BLaER1 (cell line): ENCODE measurements around the gene OPCML.
A peak's percentile ranks its signal among the peaks of the same experiment; 100 is the strongest.

ENCODE experiments used
- H3K27ac ChIP-seq: shearing (Covaris generic); formaldehyde crosslinking; 2 replicates; pipeline ENCODE4 v1.8.1; 2022
- H3K27me3 ChIP-seq: shearing (Covaris generic); formaldehyde crosslinking; 2 replicates; pipeline ENCODE4 v1.8.1; 2022
- H3K36me3 ChIP-seq: shearing (Covaris generic); formaldehyde crosslinking; 2 replicates; pipeline ENCODE4 v1.8.1; 2022
- H3K4me1 ChIP-seq: shearing (Covaris generic); formaldehyde crosslinking; 2 replicates; pipeline ENCODE4 v1.8.1; 2022
- H3K4me2 ChIP-seq: shearing (Covaris generic); formaldehyde crosslinking; 2 replicates; pipeline ENCODE4 v1.8.1; 2022
- H3K4me3 ChIP-seq: shearing (Covaris generic); formaldehyde crosslinking; 2 replicates; pipeline ENCODE4 v1.8.1; 2022
- H3K9ac ChIP-seq: shearing (Covaris generic); formaldehyde crosslinking; 2 replicates; pipeline ENCODE4 v1.8.1; 2022
- H3K9me3 ChIP-seq: shearing (Covaris generic); formaldehyde crosslinking; 2 replicates; pipeline ENCODE4 v1.8.1; 2022
- H4K20me1 ChIP-seq: shearing (Covaris generic); formaldehyde crosslinking; 2 replicates; pipeline ENCODE4 v1.8.1; 2022
- Cebpa-rat ChIP-seq: shearing (Covaris generic); IDR thresholded peaks from 2 replicates; pipeline ENCODE4 v1.8.1; 2022

OPCML gene

GRCh38 chr11:133285359-133285758 lies 246.9 kb downstream of the OPCML start:
- no peak overlapping the region for H3K27ac ChIP-seq
- TF ChIP-seq Cebpa-rat = no peak

GRCh38 chr11:133284156-133284555 lies 248.1 kb downstream of the OPCML start:
- TF ChIP-seq Cebpa-rat = no peak
- Histone ChIP-seq H3K9me3 (no peaks in the 10 kb centered on the region), H3K27ac (no peak overlapping the region), H3K27me3 (no peaks in the 10 kb centered on the region), H3K9ac (no peak overlapping the region), H3K36me3 (no peaks in the 10 kb centered on the region), H3K4me3 (no peak overlapping the region), H3K4me2 (no peak overlapping the region), H4K20me1 (no peaks in the 10 kb centered on the region), H3K4me1 (no peaks in the 10 kb centered on the region)

More at GRCh38 chr11:133285359-133285758, 246.9 kb downstream of the OPCML start:
- no peaks in the 10 kb centered on the region for H3K36me3 ChIP-seq
- H3K4me2 ChIP-seq = no peak overlapping the region
- no peak overlapping the region for H3K4me3 ChIP-seq
- H4K20me1 ChIP-seq = no peaks in the 10 kb centered on the region
- no peaks in the 10 kb centered on the region for H3K4me1 ChIP-seq
- H3K27me3 ChIP-seq = no peaks in the 10 kb centered on the region
- H3K9me3 ChIP-seq = no peaks in the 10 kb centered on the region
- H3K9ac ChIP-seq = no peak overlapping the region

- Histone ChIP-seq H3K36me3 (no peaks in the 10 kb centered on the region), H3K4me1 (no peaks in the 10 kb centered on the region), H3K4me2 (no peak overlapping the region), H3K4me3 (no peak overlapping the region), H4K20me1 (no peaks in the 10 kb centered on the region), H3K27ac (no peak overlapping the region), H3K27me3 (no peaks in the 10 kb centered on the region), H3K9ac (no peak overlapping the region), H3K9me3 (no peaks in the 10 kb centered on the region)
- no peak for TF ChIP-seq Cebpa-rat
These were observed 254.4 kb downstream of the OPCML start for GRCh38 chr11:133277886-133278285.

- Histone ChIP-seq H3K4me1 (no peaks in the 10 kb centered on the region), H3K9me3 (no peaks in the 10 kb centered on the region), H3K4me3 (no peak overlapping the region), H3K27ac (no peak overlapping the region), H3K4me2 (no peak overlapping the region), H4K20me1 (no peaks in the 10 kb centered on the region), H3K27me3 (no peaks in the 10 kb centered on the region), H3K36me3 (no peaks in the 10 kb centered on the region), H3K9ac (no peak overlapping the region)
- no peak for TF ChIP-seq Cebpa-rat
These were observed 260.2 kb downstream of the OPCML start for GRCh38 chr11:133271871-133272776.

GRCh38 chr11:133271206-133271605 lies 261.1 kb downstream of the OPCML start:
- no peak for TF ChIP-seq Cebpa-rat
- Histone ChIP-seq H3K9me3 (no peaks in the 10 kb centered on the region), H3K4me1 (no peaks in the 10 kb centered on the region), H3K9ac (no peak overlapping the region), H4K20me1 (no peaks in the 10 kb centered on the region), H3K36me3 (no peaks in the 10 kb centered on the region), H3K4me3 (no peak overlapping the region), H3K27me3 (no peaks in the 10 kb centered on the region), H3K4me2 (no peak overlapping the region), H3K27ac (no peak overlapping the region)

- H3K9me3 ChIP-seq = no peaks in the 10 kb centered on the region
- H3K4me1 ChIP-seq = no peaks in the 10 kb centered on the region
- TF ChIP-seq Cebpa-rat = no peak
These were observed 263.0 kb downstream of the OPCML start for GRCh38 chr11:133269267-133269666.

GRCh38 chr11:133266986-133267385 lies 265.3 kb downstream of the OPCML start:
- no peaks in the 10 kb centered on the region for H3K27me3 ChIP-seq
- no peak for TF ChIP-seq Cebpa-rat
- H4K20me1 ChIP-seq = no peaks in the 10 kb centered on the region
- no peak overlapping the region for H3K9ac ChIP-seq
- H3K9me3 ChIP-seq = no peaks in the 10 kb centered on the region
- no peak overlapping the region for H3K27ac ChIP-seq
- H3K4me2 ChIP-seq = no peak overlapping the region
- H3K36me3 ChIP-seq = no peaks in the 10 kb centered on the region
- no peaks in the 10 kb centered on the region for H3K4me1 ChIP-seq
- H3K4me3 ChIP-seq = no peak overlapping the region

More at GRCh38 chr11:133269267-133269666, 263.0 kb downstream of the OPCML start:
- Histone ChIP-seq H3K27ac (no peak overlapping the region), H4K20me1 (no peaks in the 10 kb centered on the region), H3K4me3 (no peak overlapping the region), H3K27me3 (no peaks in the 10 kb centered on the region), H3K9ac (no peak overlapping the region), H3K36me3 (no peaks in the 10 kb centered on the region), H3K4me2 (no peak overlapping the region)

GRCh38 chr11:133265530-133266035 lies 266.7 kb downstream of the OPCML start:
- H3K9ac ChIP-seq = no peak overlapping the region
- H3K4me3 ChIP-seq = no peak overlapping the region
- no peak overlapping the region for H3K4me2 ChIP-seq
- H3K4me1 ChIP-seq = no peaks in the 10 kb centered on the region
- no peaks in the 10 kb centered on the region for H3K36me3 ChIP-seq
- H4K20me1 ChIP-seq = no peaks in the 10 kb centered on the region
- H3K9me3 ChIP-seq = no peaks in the 10 kb centered on the region
- no peak overlapping the region for H3K27ac ChIP-seq
- TF ChIP-seq Cebpa-rat = no peak
- no peaks in the 10 kb centered on the region for H3K27me3 ChIP-seq

GRCh38 chr11:133263332-133263731 lies 269.0 kb downstream of the OPCML start:
- no peaks in the 10 kb centered on the region for H3K27me3 ChIP-seq
- no peaks in the 10 kb centered on the region for H3K36me3 ChIP-seq
- no peak overlapping the region for H3K27ac ChIP-seq
- no peak overlapping the region for H3K4me2 ChIP-seq
- H3K4me3 ChIP-seq = no peak overlapping the region
- H4K20me1 ChIP-seq = no peaks in the 10 kb centered on the region
- no peaks in the 10 kb centered on the region for H3K9me3 ChIP-seq
- TF ChIP-seq Cebpa-rat = no peak
- peaks cover 11% of the 10 kb centered on the region for H3K4me1 ChIP-seq
- H3K9ac ChIP-seq = no peak overlapping the region

GRCh38 chr11:133258751-133259150 lies 273.6 kb downstream of the OPCML start:
- 0 out of 2 replicates have a peak overlapping the region, but pooled peaks have one; percentile 20 for H3K27ac ChIP-seq
- peaks cover 18% of the 10 kb centered on the region for H3K4me1 ChIP-seq
- no peaks in the 10 kb centered on the region for H3K9me3 ChIP-seq
- no peak overlapping the region for H3K4me3 ChIP-seq
- peak overlapping the region; percentile 85 for H3K4me2 ChIP-seq
- TF ChIP-seq Cebpa-rat = no peak
- H4K20me1 ChIP-seq = no peaks in the 10 kb centered on the region
- H3K27me3 ChIP-seq = no peaks in the 10 kb centered on the region
- no peak overlapping the region for H3K9ac ChIP-seq
- no peaks in the 10 kb centered on the region for H3K36me3 ChIP-seq
